Epidermal melanocyte (primary cell): Measurements from ENCODE around the gene BEAN1.

ENCODE experiments used
- DNase-seq: peaks from one replicate; pipeline ENCODE4 v3.0.0; 2011; ENCODE audit warnings: low spot score; ENCODE audit not compliant: insufficient read length

The BEAN1 gene

DNA sequence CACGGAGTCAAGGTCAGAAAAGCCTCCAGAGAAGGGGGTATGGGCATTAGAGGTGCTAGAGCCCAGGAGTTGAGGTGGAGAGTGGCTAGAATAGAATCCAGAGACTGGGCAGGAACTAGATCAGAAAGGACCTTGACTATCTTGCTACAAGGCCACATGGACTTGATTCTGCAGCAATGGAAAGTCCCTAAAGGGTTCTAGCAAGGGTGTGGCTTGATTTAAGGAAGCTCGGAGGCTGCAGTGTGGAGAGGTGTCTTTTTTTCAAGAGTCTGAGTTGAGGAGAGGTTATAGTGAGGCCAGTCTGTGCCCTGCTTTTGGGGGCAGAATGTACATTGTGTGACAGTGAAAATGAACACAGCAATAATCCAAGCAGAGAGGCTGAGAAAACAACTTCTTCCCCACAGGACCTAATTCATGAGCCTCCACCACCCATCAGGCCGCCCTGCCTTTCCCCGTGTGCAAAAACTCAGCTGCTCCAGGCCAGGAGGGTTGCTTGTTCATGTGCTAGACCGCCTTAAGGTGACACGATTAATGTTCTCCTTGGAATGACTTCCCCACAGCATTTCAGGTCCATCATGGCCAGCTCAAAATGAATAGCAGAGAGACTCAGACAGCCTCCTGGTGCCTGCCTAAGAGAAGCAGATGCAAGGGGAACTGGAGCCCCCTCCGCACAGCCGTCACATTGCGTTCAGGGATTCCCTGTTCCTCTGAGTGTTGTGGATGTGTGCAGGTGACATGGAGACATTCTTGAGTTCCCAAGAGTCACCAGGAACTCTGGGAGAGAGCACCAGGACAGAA is 8.7 kb upstream of the BEAN1 start:
- DNase-seq: no peak

GRCh38 chr16:66419527-66419926 is 7.6 kb upstream of the BEAN1 start:
- no peak for DNase-seq

DNA sequence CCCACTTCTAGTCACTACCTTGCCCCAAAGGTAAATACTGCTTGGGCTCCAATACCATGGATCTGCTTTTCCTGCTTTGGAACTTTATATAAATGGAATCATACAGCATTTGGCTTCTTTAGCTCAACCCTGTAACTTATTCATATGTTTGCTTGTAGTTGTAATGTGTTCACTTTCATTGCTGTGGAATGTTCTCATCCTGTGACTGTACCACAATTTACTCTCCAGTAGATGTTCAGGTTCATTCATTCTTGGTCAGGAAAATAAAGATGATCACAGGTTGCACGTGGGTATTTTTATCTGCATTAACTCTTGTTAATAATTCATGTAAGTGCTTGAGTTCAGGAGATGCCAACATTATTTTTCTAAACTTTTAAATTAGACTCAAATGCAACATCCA is 6.7 kb upstream of the BEAN1 start:
- DNase-seq: no peak

DNA sequence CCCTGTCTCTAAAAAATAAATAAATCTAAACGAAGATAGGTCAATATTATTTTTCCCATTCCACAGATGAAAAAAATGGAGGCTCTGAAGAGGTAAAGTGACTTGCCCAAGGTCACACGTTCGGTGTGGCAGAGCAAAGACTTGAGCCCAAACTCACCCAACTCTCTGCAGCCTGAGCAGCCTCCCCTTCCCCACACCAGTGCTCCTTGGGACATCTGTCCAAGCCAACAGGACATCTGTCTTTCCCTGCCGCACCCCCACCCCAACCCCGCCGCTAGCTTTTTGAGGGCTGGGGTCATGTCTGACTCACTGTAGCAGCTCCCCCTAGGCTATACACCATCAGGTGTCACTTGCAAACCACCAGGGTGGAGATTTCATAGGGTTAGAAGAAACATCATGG is 5.2 kb upstream of the BEAN1 start:
- no peak for DNase-seq

- DNase-seq: no peak
Measured at GRCh38 chr16:66422366-66422765, 4.7 kb upstream of the BEAN1 start.

- DNase-seq: no peak
Measured at GRCh38 chr16:66423177-66423576, 3.9 kb upstream of the BEAN1 start.

- no peak for DNase-seq
Measured at GRCh38 chr16:66425651-66426050, 1.4 kb upstream of the BEAN1 start.

GRCh38 chr16:66426112-66427035 is 721 bp upstream of the BEAN1 start:
- DNase-seq: no peak

DNA sequence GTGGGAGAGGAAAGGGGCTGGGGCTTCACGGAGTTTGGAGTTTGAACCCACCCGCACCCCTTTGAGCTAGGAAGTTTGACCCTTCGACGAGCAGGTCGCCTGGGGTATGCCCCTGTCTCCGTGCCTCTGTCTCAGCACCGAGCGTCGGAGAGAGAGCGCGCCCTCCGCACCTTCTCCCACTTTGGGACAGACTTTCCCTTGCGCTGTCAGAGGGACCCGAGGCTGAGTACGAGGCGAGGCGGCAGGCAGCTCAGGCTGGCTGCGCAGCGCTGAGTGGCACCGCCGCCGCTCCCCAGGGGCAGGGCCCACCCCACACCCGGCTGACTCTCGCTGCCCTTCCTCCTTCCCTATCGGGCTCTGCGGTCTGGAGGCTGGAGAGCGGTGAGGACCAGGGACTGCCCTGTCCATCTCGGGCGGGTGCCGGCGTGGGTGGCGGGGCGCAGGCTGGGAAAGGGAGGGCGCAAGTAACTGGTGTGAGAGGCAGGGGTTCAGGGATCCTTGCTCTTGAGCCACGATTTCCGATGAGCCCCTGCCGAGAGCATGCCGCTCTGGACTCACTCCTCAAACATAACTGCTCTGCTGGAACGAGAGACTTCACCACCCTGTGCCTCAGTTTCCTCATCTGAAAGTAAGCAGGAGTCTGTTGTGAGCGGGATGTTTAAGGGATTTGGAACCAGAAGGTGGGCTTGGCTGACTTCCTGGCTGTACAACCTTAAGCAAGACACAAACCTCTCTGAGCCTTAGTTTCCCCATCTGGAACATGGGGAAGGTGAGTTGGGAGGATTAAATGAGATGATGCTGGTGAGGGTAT is 981 bp downstream of the BEAN1 start:
- no peak for DNase-seq

DNA sequence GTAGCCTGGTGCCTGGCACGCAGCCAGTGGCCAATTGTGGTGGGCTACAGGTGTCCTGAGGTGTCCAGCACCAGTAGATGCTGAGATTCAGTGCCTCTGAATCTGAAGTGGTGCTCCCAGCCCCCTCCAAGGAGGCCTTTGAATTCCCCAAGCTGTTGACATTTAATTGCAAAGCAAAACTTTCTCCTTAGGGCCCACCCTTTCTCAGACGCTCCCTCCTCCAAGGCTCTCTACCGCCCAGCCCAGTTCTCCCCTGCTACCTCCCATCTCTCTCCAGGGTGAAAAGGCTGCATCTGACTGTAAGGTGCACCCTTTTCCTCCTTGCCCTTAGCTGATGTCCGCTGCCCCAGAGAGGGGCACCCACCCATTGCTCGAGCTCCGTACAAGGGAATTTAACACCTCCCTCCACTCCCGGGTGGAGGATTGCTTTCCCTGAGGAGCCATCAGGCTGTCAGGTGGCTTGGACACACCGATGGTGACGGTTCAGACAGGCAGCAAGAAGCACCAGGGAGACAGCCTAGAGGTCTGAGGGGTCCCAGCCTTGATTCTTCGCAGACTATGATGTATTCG is 1.7 kb downstream of the BEAN1 start:
- no peak for DNase-seq

GRCh38 chr16:66429290-66429962 is 2.3 kb downstream of the BEAN1 start:
- DNase-seq: no peak

DNA sequence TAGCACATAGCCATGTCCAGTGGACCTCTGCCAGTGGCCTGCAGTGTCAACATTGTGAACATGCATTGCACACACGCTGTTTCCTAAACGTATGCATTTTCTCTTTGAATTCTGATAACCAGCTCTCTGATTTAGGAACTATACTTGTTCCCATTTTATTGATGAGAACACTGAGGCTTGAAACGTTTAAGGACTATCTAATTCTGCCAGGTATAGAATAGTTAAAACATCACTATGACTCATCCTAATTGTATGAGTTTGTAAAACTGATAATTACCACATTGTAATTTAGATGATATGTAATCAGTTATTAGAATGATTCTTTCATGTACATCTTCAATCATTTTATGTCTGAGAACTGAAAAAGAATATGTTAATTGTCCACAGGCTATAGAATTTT is 3.1 kb downstream of the BEAN1 start:
- no peak for DNase-seq

- DNase-seq: no peak
Measured at GRCh38 chr16:66431760-66432159, 4.7 kb downstream of the BEAN1 start.

DNA sequence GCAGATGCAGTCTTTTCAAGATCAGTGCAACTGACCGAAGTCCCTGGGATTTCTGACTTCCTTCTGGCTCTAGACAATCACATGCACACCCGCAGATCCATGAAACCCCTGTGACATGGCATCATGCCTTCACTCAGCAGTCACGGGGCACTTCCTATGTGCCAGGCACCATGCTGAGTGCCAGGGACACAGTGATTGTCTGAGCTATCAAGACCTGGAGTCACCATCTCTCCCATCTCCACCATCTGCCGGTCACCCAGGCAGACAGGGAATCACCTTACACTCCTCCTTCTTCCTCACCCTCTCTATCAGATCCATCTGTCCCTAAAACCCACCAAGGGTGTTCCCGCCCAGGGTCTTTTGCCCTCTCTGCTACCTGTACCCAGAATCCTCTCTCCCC is 5.3 kb downstream of the BEAN1 start:
- no peak for DNase-seq

DNA sequence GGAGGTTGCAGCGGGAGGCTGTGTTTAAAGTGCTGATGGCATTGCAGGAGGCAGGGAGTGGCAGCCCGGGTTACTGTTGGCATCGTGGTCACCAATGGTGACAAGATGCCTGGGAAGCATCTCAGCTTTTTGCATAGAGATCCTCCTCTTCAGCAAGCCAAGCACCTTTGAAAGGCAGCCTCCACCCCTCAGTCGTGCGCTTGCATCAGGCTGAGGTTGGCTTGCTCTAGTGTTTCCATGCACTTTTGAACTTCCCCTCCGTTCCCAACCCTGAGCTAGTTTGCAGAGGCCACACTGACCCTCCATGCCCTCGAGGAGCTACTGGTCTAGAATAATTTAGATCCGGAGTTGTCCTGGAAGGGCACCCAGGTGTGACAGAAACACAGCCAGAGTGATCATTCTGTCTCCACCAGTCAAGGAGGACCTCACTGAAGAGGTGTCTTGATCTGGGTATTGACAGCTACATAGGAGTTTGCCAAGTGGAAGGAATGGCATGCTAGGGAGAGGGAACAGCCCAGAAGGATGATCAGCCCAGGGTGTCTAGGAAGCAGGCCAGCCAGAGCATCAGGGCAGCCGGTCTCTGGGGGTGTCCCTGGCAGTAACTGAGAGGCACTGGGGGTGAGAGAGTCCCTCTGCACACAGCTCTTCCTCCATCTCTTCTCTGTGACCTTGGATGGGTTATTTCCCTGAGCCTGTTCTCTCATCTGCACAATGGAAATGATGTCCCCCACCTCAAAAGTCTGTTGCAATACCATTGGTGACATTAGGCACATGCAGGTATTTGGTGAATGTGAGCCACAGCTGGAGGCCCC is 7.7 kb downstream of the BEAN1 start:
- DNase-seq: no peak

DNA sequence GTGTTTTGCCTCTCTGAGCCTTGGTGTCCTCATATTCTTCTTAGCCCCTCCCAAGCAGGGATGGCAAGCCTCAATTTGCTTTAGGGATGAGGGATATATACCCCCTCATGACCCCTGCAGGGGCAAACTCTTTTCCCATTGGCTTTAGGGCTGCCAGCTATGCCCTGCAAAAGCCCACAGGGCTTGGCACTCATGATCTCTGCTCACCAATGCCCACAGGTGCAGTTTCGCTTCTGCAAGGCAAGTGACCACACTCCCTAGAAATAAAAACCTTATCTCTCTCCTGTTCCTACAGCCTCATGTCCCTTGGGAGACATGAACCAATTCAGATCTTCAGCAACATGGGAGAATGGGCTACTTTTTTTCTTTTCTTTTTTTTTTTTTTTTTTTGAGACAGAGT is 8.8 kb downstream of the BEAN1 start:
- no peak for DNase-seq

DNA sequence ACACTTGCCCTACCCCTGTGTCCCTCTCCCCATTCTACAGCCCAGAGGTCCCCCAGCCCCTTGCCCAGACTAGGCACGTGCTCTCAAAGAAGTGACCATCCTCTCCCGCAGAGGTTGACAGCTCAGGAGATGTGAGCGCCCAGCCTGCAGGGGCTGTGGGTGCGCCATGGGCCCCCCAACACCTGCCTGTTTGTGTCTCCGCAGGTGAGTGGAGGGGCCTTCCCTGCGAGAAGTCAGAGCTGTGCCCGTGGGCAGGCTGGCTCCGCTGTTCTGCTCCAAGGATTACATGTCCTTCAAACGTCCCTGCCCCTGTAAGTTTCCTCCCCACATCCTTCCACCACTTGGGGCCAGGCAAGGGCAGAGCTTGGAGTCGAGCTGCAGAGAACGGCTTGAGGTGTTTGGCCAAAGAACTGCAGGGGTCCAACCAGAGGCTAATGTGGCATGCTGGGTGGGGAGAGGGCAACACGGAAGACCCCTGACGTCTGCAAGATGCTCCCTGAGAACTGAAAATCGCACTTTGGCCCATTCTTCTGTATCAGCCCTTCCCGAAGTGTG is 10.4 kb downstream of the BEAN1 start:
- no peak for DNase-seq

- no peak for DNase-seq
Measured at GRCh38 chr16:66438536-66438935, 11.4 kb downstream of the BEAN1 start.

GRCh38 chr16:66439051-66439730 is 12.1 kb downstream of the BEAN1 start:
- DNase-seq: no peak
